ENCODE results near the gene RAB20. TPM values are rescaled to one million over a fixed set of nuclear protein-coding genes. Genes with fewer than 3 reads are reported as not detected.
"Not testable (repeated sequence)": the region's sequence is repeated elsewhere in the genome, so short reads cannot be mapped to it uniquely, and the experiment has no call there.

RAB20 gene
- total RNA-seq, 1 donor from 2014 or later, result 2.8 TPM

DNA sequence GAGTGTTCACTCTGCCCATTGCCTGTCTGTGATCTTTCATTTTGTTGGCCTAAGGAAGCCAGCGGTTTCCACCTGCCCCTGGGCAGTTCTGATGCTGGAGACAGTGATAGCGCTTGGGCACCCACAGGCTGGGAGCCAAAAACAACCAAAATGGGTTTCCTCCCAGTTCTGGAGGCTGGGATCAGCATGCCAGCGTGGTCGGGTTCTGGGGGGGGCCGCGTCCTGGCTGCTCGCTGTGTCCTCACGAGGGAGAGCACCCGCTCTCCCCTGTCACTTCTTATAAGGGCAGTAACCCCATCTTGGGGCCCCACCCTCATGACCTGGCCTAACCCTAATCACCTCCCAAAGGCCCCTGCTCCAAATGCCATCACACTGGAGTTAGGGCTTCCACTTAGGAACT is 67.9 kb downstream of the RAB20 start:
- H3K36me3 Mint-ChIP-seq (ENCODE audit: low read depth), result no peaks in the 10 kb centered on the region
- no peaks in the 10 kb centered on the region for H3K27me3 Mint-ChIP-seq (ENCODE audit: low read depth)
- intact Hi-C loops (cut with micrococcal nuclease), result no loop called here
- DNase-seq (ENCODE audit: low spot score), result no peak
- H3K9me3 Mint-ChIP-seq, result no peaks in the 10 kb centered on the region
- no peak overlapping the region for H3K27ac Mint-ChIP-seq
- H3K4me3 Mint-ChIP-seq (ENCODE audit: low read depth), result no peak overlapping the region
- H3K4me1 Mint-ChIP-seq (ENCODE audit: low read depth), result no peaks in the 10 kb centered on the region

DNA sequence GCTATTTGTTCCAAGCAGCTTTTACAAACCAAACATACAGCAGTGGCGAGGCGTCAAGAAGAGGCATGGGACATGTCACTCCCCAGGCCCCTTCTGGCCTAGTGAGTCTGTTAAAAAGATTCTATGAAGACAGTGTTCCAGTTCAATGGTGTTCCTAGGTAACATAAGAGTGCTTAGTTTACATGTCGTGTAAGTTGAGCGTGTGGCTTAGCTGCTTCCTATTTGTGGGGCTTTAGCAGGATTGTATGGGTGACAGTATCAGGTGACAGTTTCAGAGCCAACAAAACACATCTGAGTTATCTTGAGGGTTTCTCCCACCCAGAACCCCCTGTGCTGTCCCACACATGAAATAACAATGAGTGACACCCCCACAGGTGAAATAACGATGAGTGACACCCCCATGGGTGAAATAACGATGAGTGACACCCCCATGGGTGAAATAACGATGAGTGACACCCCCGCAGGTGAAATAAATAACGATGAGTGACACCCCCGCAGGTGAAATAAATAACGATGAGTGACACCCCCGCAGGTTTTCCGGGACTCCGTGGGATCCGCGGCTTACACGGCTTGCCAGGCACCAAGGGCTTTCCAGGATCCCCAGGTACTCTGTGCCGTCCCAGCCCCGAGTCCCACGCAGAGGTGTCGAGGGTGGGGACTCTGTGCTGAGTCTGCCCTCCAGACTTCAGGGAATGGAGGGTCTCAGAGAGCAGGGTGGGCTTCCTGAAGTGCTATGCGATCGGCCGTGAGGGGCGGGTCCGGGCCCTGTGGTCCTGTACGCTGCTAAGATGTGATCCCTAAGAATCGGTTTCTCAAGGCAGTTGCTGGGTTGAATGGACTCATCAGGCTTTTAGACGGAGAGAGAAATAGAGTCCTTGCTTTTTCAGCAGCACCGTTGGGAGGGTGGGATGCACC is 68.6 kb downstream of the RAB20 start:
- DNase-seq (ENCODE audit: low spot score), result no peak
- Mint-ChIP-seq H3K36me3 (ENCODE audit: low read depth) (no peaks in the 10 kb centered on the region), H3K27ac (no peak overlapping the region), H3K27me3 (ENCODE audit: low read depth) (no peaks in the 10 kb centered on the region), H3K4me3 (ENCODE audit: low read depth) (no peak overlapping the region), H3K4me1 (ENCODE audit: low read depth) (no peaks in the 10 kb centered on the region), H3K9me3 (no peaks in the 10 kb centered on the region)
- intact Hi-C loops (cut with micrococcal nuclease), result no loop called here

GRCh38 chr13:110491869-110492678 is 69.4 kb downstream of the RAB20 start:
- intact Hi-C loops (cut with micrococcal nuclease), result no loop called here
- DNase-seq (ENCODE audit: low spot score), result no peak
- Mint-ChIP-seq H3K36me3 (ENCODE audit: low read depth) (no peaks in the 10 kb centered on the region), H3K4me1 (ENCODE audit: low read depth) (no peaks in the 10 kb centered on the region), H3K9me3 (no peaks in the 10 kb centered on the region), H3K27me3 (ENCODE audit: low read depth) (no peaks in the 10 kb centered on the region), H3K27ac (no peak overlapping the region), H3K4me3 (ENCODE audit: low read depth) (no peak overlapping the region)

GRCh38 chr13:110490009-110490770 is 71.3 kb downstream of the RAB20 start:
- no peak overlapping the region for H3K27ac Mint-ChIP-seq
- H3K9me3 Mint-ChIP-seq, result no peaks in the 10 kb centered on the region
- no peaks in the 10 kb centered on the region for H3K36me3 Mint-ChIP-seq (ENCODE audit: low read depth)
- no peaks in the 10 kb centered on the region for H3K27me3 Mint-ChIP-seq (ENCODE audit: low read depth)
- no peaks in the 10 kb centered on the region for H3K4me1 Mint-ChIP-seq (ENCODE audit: low read depth)
- H3K4me3 Mint-ChIP-seq (ENCODE audit: low read depth), result no peak overlapping the region
- intact Hi-C loops (cut with micrococcal nuclease), result no loop called here
- no peak for DNase-seq (ENCODE audit: low spot score)

DNA sequence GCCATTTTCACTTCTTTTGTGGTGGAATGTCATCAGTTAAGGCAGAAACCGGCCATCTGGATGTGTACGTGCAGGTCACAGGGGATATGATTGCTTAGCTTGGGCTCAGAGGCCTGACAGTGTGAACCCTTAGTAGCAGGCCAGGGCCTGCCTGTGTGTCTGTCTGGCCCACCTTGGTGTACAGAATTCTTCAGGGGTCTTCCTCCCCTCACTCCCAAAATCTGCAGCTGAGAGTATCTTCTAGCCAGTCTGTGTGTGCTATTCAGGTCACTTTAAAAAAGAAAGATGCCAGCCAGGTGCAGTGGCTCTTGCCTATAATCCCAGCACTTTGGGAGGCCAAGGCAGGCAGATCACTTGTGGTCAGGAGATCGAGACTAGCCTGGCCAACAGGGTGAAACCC is 74.6 kb downstream of the RAB20 start:
- H3K36me3 Mint-ChIP-seq (ENCODE audit: low read depth); H3K27ac Mint-ChIP-seq; H3K4me3 Mint-ChIP-seq (ENCODE audit: low read depth); H3K27me3 Mint-ChIP-seq (ENCODE audit: low read depth); intact Hi-C loops (cut with micrococcal nuclease); DNase-seq (ENCODE audit: low spot score); H3K4me1 Mint-ChIP-seq (ENCODE audit: low read depth); H3K9me3 Mint-ChIP-seq: not testable (repeated sequence)

DNA sequence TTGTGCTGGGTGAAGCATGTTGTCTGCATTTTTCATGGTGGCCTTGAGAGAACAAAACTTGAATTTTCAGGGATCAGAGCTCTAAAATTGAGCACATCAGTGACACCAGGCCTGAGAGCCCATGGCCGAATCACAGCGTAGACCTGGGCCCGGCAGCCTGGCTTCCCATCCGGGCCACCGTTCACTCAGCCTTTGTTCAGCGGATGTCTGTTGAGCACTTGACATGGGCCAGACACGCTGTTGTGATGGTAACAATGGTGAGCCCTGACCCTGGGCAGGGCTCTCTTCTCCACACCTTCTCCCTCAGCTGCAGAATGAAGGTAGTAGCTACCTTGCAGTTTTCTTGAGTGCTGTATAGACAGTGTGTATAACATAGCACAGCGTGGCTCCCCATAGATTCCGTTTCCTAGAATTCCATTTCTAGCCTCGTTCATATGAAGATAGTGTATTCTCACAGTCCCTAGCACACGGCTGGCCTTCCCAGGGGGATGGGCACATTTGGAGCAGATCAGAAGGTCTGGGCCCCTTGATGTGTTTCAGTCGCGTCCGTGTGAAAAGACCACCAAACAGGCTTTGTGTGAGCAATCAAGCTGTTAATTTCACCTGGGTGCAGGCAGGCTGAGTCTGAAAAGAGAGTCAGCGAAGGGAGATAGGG is 75.3 kb downstream of the RAB20 start:
- no peaks in the 10 kb centered on the region for H3K36me3 Mint-ChIP-seq (ENCODE audit: low read depth)
- no peaks in the 10 kb centered on the region for H3K4me1 Mint-ChIP-seq (ENCODE audit: low read depth)
- intact Hi-C loops (cut with micrococcal nuclease), result no loop called here
- H3K27ac Mint-ChIP-seq, result no peak overlapping the region
- no peak overlapping the region for H3K4me3 Mint-ChIP-seq (ENCODE audit: low read depth)
- H3K27me3 Mint-ChIP-seq (ENCODE audit: low read depth), result no peaks in the 10 kb centered on the region
- H3K9me3 Mint-ChIP-seq, result no peaks in the 10 kb centered on the region
- DNase-seq (ENCODE audit: low spot score), result no peak

DNA sequence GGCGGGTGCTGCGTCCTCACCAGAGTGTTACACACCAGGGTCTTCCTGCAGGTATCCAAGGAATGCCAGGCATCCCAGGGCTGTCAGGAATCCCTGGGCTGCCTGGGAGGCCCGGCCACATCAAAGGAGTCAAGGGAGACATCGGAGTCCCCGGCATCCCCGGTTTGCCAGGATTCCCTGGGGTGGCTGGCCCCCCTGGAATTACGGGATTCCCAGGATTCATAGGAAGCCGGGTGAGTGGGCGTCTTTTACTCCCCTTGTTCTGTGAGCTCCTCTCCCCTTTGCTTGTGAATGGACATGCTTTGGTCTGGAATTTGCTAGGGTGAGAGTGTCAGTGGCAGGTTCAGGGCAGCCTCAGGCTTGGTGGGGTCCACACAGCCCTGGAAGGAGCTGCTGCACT is 75.9 kb downstream of the RAB20 start:
- DNase-seq (ENCODE audit: low spot score), result no peak
- no peak overlapping the region for H3K4me3 Mint-ChIP-seq (ENCODE audit: low read depth)
- H3K27ac Mint-ChIP-seq, result no peak overlapping the region
- H3K36me3 Mint-ChIP-seq (ENCODE audit: low read depth), result no peaks in the 10 kb centered on the region
- no peaks in the 10 kb centered on the region for H3K27me3 Mint-ChIP-seq (ENCODE audit: low read depth)
- no peaks in the 10 kb centered on the region for H3K9me3 Mint-ChIP-seq
- intact Hi-C loops (cut with micrococcal nuclease), result no loop called here
- no peaks in the 10 kb centered on the region for H3K4me1 Mint-ChIP-seq (ENCODE audit: low read depth)

DNA sequence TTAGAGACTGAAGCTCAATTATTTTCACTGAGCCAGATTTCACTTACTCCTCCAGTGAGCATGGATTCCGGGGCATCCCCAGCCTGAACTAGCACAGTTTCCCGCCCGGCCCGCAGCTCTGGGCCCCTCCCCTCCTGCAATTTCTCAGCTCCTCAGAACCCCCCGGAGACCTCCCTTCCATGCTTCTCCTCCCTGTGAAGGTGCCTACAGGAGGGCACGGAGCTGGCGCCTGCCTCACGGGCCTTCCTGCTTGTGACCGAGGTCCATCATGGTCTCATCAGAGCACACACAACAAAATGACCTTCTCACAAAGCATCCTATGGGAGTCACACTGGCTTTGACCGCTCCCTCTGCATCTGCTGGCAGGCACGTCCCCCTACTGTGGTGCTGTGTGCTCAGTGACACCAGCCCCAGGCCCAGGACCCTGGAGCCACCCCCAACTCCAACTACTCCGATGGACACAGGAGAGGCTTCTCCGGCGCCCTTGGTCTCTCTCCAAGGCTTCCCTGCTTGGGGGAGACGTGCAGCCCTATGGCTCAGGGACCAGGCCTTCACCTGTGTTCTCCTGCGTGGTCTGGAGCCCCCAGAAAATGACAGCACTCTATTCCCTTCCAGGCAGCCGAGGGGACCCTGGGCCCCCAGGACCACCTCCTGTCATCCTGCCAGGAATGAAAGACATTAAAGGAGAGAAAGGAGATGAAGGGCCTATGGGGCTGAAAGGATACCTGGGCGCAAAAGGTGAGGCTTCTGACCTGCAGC is 77.1 kb downstream of the RAB20 start:
- no peaks in the 10 kb centered on the region for H3K9me3 Mint-ChIP-seq
- H3K27me3 Mint-ChIP-seq (ENCODE audit: low read depth), result no peaks in the 10 kb centered on the region
- no peak for DNase-seq (ENCODE audit: low spot score)
- H3K4me3 Mint-ChIP-seq (ENCODE audit: low read depth), result no peak overlapping the region
- intact Hi-C loops (cut with micrococcal nuclease), result no loop called here
- no peak overlapping the region for H3K27ac Mint-ChIP-seq
- H3K4me1 Mint-ChIP-seq (ENCODE audit: low read depth), result no peaks in the 10 kb centered on the region
- H3K36me3 Mint-ChIP-seq (ENCODE audit: low read depth), result no peaks in the 10 kb centered on the region

DNA sequence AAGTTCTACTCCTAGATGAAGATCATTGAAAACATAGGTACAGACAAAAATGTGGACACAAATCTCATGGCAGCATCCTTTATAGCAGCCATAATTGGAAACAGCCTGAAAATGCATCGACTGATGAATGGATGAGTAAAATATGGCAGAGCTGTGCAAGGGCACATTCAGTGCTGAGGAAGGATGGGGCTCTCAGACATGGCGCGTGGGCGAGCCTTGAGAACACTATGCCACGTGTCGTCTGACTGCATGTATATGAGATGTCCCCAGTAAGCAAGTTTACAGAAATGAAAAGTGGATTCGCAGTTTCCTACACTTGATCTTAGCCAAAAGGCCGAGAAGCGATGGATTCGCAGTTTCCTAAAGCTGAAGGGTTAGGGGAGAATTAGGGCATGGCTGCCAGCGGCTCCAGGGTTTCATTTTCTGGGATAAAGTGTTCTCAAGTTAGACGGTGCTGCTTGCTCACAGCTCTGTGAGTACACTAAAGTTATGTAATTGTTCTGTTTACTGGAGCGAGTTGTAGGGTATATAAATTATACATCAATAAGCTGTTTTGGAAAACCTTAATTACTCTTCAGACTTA is 78.0 kb downstream of the RAB20 start:
- DNase-seq (ENCODE audit: low spot score), result no peak
- H3K4me3 Mint-ChIP-seq (ENCODE audit: low read depth), result no peak overlapping the region
- no peaks in the 10 kb centered on the region for H3K36me3 Mint-ChIP-seq (ENCODE audit: low read depth)
- H3K27me3 Mint-ChIP-seq (ENCODE audit: low read depth), result no peaks in the 10 kb centered on the region
- no peaks in the 10 kb centered on the region for H3K4me1 Mint-ChIP-seq (ENCODE audit: low read depth)
- H3K9me3 Mint-ChIP-seq, result no peaks in the 10 kb centered on the region
- H3K27ac Mint-ChIP-seq, result no peak overlapping the region
- intact Hi-C loops (cut with micrococcal nuclease), result no loop called here

DNA sequence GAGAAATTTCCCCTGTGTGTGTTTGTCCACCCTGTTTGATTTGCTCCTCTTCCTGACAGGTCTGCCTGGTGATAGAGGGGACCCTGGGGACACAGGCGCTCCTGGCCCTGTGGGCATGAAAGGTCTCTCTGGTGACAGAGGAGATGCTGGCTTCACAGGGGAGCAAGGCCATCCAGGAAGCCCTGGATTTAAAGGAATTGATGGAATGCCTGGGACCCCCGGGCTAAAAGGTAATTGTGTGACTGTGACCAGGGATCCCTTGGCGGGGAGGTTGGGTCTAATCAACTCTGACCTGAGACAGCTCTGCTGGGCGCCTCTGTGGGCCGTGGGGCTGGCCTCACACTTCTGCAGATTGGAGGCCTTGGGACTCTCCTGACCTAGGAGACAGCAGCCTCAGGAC is 81.4 kb downstream of the RAB20 start:
- Mint-ChIP-seq H3K4me3 (ENCODE audit: low read depth) (no peak overlapping the region), H3K9me3 (no peaks in the 10 kb centered on the region), H3K27me3 (ENCODE audit: low read depth) (no peaks in the 10 kb centered on the region), H3K4me1 (ENCODE audit: low read depth) (no peaks in the 10 kb centered on the region), H3K36me3 (ENCODE audit: low read depth) (no peaks in the 10 kb centered on the region), H3K27ac (no peak overlapping the region)
- DNase-seq (ENCODE audit: low spot score), result no peak
- intact Hi-C loops (cut with micrococcal nuclease), result no loop called here

DNA sequence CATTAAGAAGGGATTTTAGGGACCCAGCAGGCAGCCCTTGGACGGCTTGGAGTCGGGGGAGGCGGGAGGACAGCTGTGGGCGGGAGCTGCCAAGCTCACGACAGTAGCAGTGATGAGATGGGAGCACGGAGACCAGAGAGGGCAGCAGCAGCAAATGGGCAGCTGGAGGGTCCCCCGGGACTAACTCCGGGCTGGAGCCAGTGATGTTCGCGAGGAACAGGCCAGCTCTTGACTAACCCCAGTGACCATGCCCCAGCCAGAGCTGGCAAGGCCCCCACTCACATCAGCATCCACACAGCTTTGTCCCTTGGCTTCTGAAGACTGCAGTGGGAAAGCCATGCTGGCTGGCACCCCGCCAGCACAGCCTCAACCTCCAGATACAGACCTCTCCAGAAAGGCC is 81.9 kb downstream of the RAB20 start:
- Mint-ChIP-seq H3K27ac (no peak overlapping the region), H3K9me3 (no peaks in the 10 kb centered on the region), H3K36me3 (ENCODE audit: low read depth) (no peaks in the 10 kb centered on the region), H3K27me3 (ENCODE audit: low read depth) (no peaks in the 10 kb centered on the region), H3K4me3 (ENCODE audit: low read depth) (no peak overlapping the region), H3K4me1 (ENCODE audit: low read depth) (no peaks in the 10 kb centered on the region)
- no peak for DNase-seq (ENCODE audit: low spot score)
- intact Hi-C loops (cut with micrococcal nuclease), result no loop called here

DNA sequence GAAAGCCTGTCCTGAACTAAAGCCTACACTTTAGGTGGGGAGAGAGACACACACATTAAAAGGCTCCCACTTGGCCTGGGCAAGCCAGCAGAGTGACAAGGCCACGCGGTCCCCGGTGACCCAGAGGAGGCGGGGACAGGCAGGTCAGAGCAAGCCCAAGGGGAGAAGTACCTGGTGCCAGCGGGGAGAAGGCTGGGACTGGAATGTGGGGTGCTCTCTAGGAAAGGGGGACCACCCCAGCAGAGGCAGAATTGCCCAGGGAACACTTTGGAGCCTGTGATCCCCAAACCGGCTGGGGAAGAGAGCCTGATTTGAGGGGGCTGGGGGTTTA is 82.3 kb downstream of the RAB20 start:
- H3K27ac Mint-ChIP-seq, result no peak overlapping the region
- no peaks in the 10 kb centered on the region for H3K36me3 Mint-ChIP-seq (ENCODE audit: low read depth)
- no peaks in the 10 kb centered on the region for H3K4me1 Mint-ChIP-seq (ENCODE audit: low read depth)
- no peaks in the 10 kb centered on the region for H3K27me3 Mint-ChIP-seq (ENCODE audit: low read depth)
- no peaks in the 10 kb centered on the region for H3K9me3 Mint-ChIP-seq
- no peak for DNase-seq (ENCODE audit: low spot score)
- intact Hi-C loops (cut with micrococcal nuclease), result no loop called here
- H3K4me3 Mint-ChIP-seq (ENCODE audit: low read depth), result no peak overlapping the region

Data from activated T-helper 2 cell treated with anti-CD3 and anti-CD28 coated beads, Interferon-gamma antibody, Interleukin-2, Interleukin-4, amounts not matched to agents 10 μg/mL and 5 μg/mL and 100 μg/mL, durations not matched to agents 14 hours and 24 hours and 36 hours (primary cell).